Mesodermal cell (in vitro differentiated cells): ENCODE measurements around the gene DDX47.
A peak's percentile ranks its signal among the peaks of the same experiment; 100 is the strongest.
"Not testable (repeated sequence)": the region's sequence is repeated elsewhere in the genome, so short reads cannot be mapped to it uniquely, and the experiment has no call there.

Experiments used
- H3K27ac ChIP-seq: 2 replicates; pipeline ENCODE4 v1.7.0; 2013; ENCODE audit warnings: mild to moderate bottlenecking, low read depth, low read length, moderate library complexity; ENCODE audit not compliant: severe bottlenecking
- H3K36me3 ChIP-seq: 2 replicates; pipeline ENCODE4 v1.7.1; 2013; ENCODE audit warnings: mild to moderate bottlenecking, low read length, moderate library complexity; ENCODE audit not compliant: control insufficient read depth, insufficient read depth
- H3K4me1 ChIP-seq: one replicate; pipeline ENCODE4 v1.7.1; 2013; ENCODE audit warnings: mild to moderate bottlenecking, low read length; ENCODE audit not compliant: insufficient read depth, control insufficient read depth, poor library complexity, severe bottlenecking
- H3K4me3 ChIP-seq: 2 replicates; pipeline ENCODE4 v1.7.0; 2013; ENCODE audit warnings: low read length, control low read depth, mild to moderate bottlenecking; ENCODE audit not compliant: insufficient read depth, poor library complexity, severe bottlenecking; ENCODE audit errors: extremely low read depth
- H3K9me3 ChIP-seq: 2 replicates; pipeline ENCODE4 v1.7.1; 2013; ENCODE audit warnings: mild to moderate bottlenecking, low read length, moderate library complexity; ENCODE audit not compliant: control insufficient read depth
- WGBS, 2 experiments: methylation state at CpG; one replicate each; pipeline ENCODE4 v1.1.5; 2013; ENCODE audit warnings: missing lambda C conversion rate in 2 of 2; ENCODE audit not compliant: insufficient coverage in 2 of 2; 5-methylcytosine and 5-hydroxymethylcytosine counted together

DDX47 gene

GRCh38 chr12:12872139-12872933 is 59.2 kb downstream of the DDX47 start:
- peaks cover 39% of the 10 kb centered on the region for H3K4me1 ChIP-seq
- H3K9me3 ChIP-seq, result no peaks in the 10 kb centered on the region
- peak overlapping the region; percentile 39 for H3K27ac ChIP-seq
- H3K4me3 ChIP-seq, result no peak overlapping the region
- H3K36me3 ChIP-seq, result peaks cover 3% of the 10 kb centered on the region
- WGBS, 2 experiments, result 72 to 83% methylated on average over 5 to 7 of the region's 10 CpGs

- Histone ChIP-seq H3K4me3 (no peak overlapping the region), H3K36me3 (peaks cover 3% of the 10 kb centered on the region), H3K4me1 (peaks cover 41% of the 10 kb centered on the region), H3K9me3 (no peaks in the 10 kb centered on the region), H3K27ac (no peak overlapping the region)
- WGBS, 2 experiments, result 100% methylated on average over 2 of the region's 2 CpGs; no CpG with 5 or more reads in 1 of the 2 experiments
Observed at GRCh38 chr12:12872934-12873275, 59.8 kb downstream of the DDX47 start.

- H3K27ac ChIP-seq, result peak overlapping the region; percentile 47
- H3K4me3 ChIP-seq, result no peak overlapping the region
- H3K9me3 ChIP-seq, result no peaks in the 10 kb centered on the region
- peaks cover 3% of the 10 kb centered on the region for H3K36me3 ChIP-seq
- 89% methylated on average over 1 of the region's 1 CpG; no CpG with 5 or more reads in 1 of the 2 experiments for WGBS, 2 experiments
- peaks cover 41% of the 10 kb centered on the region for H3K4me1 ChIP-seq
Observed at GRCh38 chr12:12874029-12874428, 60.9 kb downstream of the DDX47 start.

GRCh38 chr12:12875301-12875700 is 62.2 kb downstream of the DDX47 start:
- not testable (repeated sequence) for H3K36me3 ChIP-seq, H3K9me3 ChIP-seq, H3K27ac ChIP-seq, H3K4me3 ChIP-seq
- 98 to 99% methylated on average over 9 to 10 of the region's 10 CpGs for WGBS, 2 experiments
- H3K4me1 ChIP-seq, result peaks cover 41% of the 10 kb centered on the region

- H3K36me3 ChIP-seq, result peaks cover 3% of the 10 kb centered on the region
- no peak overlapping the region for H3K27ac ChIP-seq
- H3K4me1 ChIP-seq, result peaks cover 37% of the 10 kb centered on the region
- no peak overlapping the region for H3K4me3 ChIP-seq
- WGBS, 2 experiments, result 90 to 97% methylated on average over 2 of the region's 5 CpGs
- no peaks in the 10 kb centered on the region for H3K9me3 ChIP-seq
Observed at GRCh38 chr12:12877153-12877768, 64.1 kb downstream of the DDX47 start.

- H3K36me3 ChIP-seq, result peaks cover 3% of the 10 kb centered on the region
- 92 to 95% methylated on average over 8 to 9 of the region's 9 CpGs for WGBS, 2 experiments
- no peaks in the 10 kb centered on the region for H3K9me3 ChIP-seq
- no peak overlapping the region for H3K27ac ChIP-seq
- peaks cover 32% of the 10 kb centered on the region for H3K4me1 ChIP-seq
- H3K4me3 ChIP-seq, result no peak overlapping the region
Observed at GRCh38 chr12:12877781-12878455, 64.8 kb downstream of the DDX47 start.
